GM23338 (cell line): ENCODE results near the gene XYLT1. TPM values are rescaled to one million over a fixed set of nuclear protein-coding genes. Genes with fewer than 3 reads are reported as not detected.

Experiments used
- ATAC-seq: fragments of 200-7000 bp; cut with Tn5 transposase; 3 replicates; pipeline ENCODE4 v1.9.1; 2020
- DNase-seq: peaks from one replicate; pipeline ENCODE4 v3.0.0-alpha.2; 2015; ENCODE audit warnings: low spot score
- H2AFZ ChIP-seq: fragments of 200-600 bp; sonication (generic); 2 replicates; pipeline ENCODE4 v1.8.0; 2016; ENCODE audit warnings: antibody characterized with exemption, mild to moderate bottlenecking, moderate library complexity
- H3F3A ChIP-seq: fragments of 200-600 bp; sonication (generic); replicated peaks from 2 replicates; pipeline ENCODE4 v1.8.0; 2017; ENCODE audit warnings: antibody characterized with exemption, mixed run types, low read depth
- H3K27ac ChIP-seq: fragments of 200-600 bp; sonication (generic); 2 replicates; pipeline ENCODE4 v1.6.1; 2016; ENCODE audit warnings: low read depth
- H3K27me3 ChIP-seq: fragments of 200-600 bp; sonication (generic); 2 replicates; pipeline ENCODE4 v1.8.0; 2016; ENCODE audit warnings: mild to moderate bottlenecking, mixed run types, moderate library complexity; ENCODE audit not compliant: insufficient read depth
- H3K36me3 ChIP-seq: fragments of 200-600 bp; sonication (generic); 2 replicates; pipeline ENCODE4 v1.8.0; 2016; ENCODE audit warnings: mild to moderate bottlenecking; ENCODE audit not compliant: insufficient read depth
- H3K4me1 ChIP-seq: fragments of 200-600 bp; sonication (generic); 2 replicates; pipeline ENCODE4 v1.8.0; 2016; ENCODE audit warnings: mild to moderate bottlenecking, moderate library complexity; ENCODE audit not compliant: insufficient read depth
- H3K4me2 ChIP-seq: fragments of 200-600 bp; sonication (generic); 2 replicates; pipeline ENCODE4 v1.7.1; 2017; ENCODE audit warnings: mixed run types
- H3K4me3 ChIP-seq: fragments of 200-600 bp; sonication (generic); 2 replicates; pipeline ENCODE4 v1.6.1; 2016; ENCODE audit warnings: mixed run types
- H3K79me2 ChIP-seq: fragments of 200-600 bp; sonication (generic); replicated peaks from 2 replicates; pipeline ENCODE4 v1.8.0; 2017; ENCODE audit warnings: mild to moderate bottlenecking; ENCODE audit not compliant: insufficient read depth
- H3K9me2 ChIP-seq: fragments of 200-600 bp; sonication (generic); 2 replicates; pipeline ENCODE4 v1.8.0; 2017; ENCODE audit not compliant: insufficient read depth
- H4K20me1 ChIP-seq: fragments of 200-600 bp; sonication (generic); replicated peaks from 2 replicates; pipeline ENCODE4 v1.8.0; 2017; ENCODE audit warnings: mild to moderate bottlenecking; ENCODE audit not compliant: insufficient read depth
- H3K27ac Mint-ChIP-seq: 2 replicates; pipeline ENCODE4 v1.8.0; 2020; ENCODE audit warnings: inconsistent platforms, mild to moderate bottlenecking, moderate library complexity, mixed read lengths
- H3K27me3 Mint-ChIP-seq: 3 replicates; pipeline ENCODE4 v1.8.0; 2022; ENCODE audit warnings: low read depth, mild to moderate bottlenecking, moderate library complexity, mixed read lengths, inconsistent platforms; ENCODE audit not compliant: insufficient read depth, poor library complexity
- H3K36me3 Mint-ChIP-seq: 3 replicates; pipeline ENCODE4 v1.8.0; 2021; ENCODE audit warnings: low read depth, mild to moderate bottlenecking, inconsistent platforms, moderate library complexity, mixed read lengths
- H3K4me1 Mint-ChIP-seq: 3 replicates; pipeline ENCODE4 v1.8.0; 2020; ENCODE audit warnings: mild to moderate bottlenecking, inconsistent platforms, mixed read lengths
- H3K4me3 Mint-ChIP-seq: 3 replicates; pipeline ENCODE4 v1.8.0; 2021; ENCODE audit warnings: moderate library complexity, mild to moderate bottlenecking, inconsistent platforms, mixed read lengths
- H3K9me3 Mint-ChIP-seq: 3 replicates; pipeline ENCODE4 v1.8.0; 2020; ENCODE audit warnings: moderate library complexity, mild to moderate bottlenecking, inconsistent platforms, mixed read lengths
- CREB1 ChIP-seq: fragments of 250-450 bp; sonication (Bioruptor Pico); IDR thresholded peaks from 2 replicates; pipeline ENCODE4 v1.5.0; 2020; ENCODE audit warnings: low read depth, mild to moderate bottlenecking, moderate library complexity
- CTCF ChIP-seq, 2 experiments: fragments of 200-600 bp in 1 of 2; sonication (generic) in 1 of 2; conservative IDR thresholded peaks; 2 replicates each; pipeline versions ENCODE4 v1.5.1 to v1.6.1; 2016 to 2017; ENCODE audit warnings: antibody characterized with exemption in 2 of 2, low read depth in 2 of 2, mild to moderate bottlenecking in 2 of 2, moderate library complexity in 1 of 2
- EZH2 ChIP-seq: fragments of 200-600 bp; sonication (generic); IDR thresholded peaks from one replicate; pipeline ENCODE4 v1.8.0; 2017; ENCODE audit warnings: antibody characterized with exemption, mild to moderate bottlenecking, low read depth; ENCODE audit not compliant: unreplicated experiment
- EZH2phosphoT487 ChIP-seq: fragments of 200-600 bp; sonication (generic); IDR thresholded peaks from one replicate; pipeline ENCODE4 v1.8.1; 2018; ENCODE audit warnings: antibody characterized with exemption; ENCODE audit not compliant: unreplicated experiment
- JUNB ChIP-seq: IDR thresholded peaks from one replicate; pipeline ENCODE4 v1.6.1; 2016; ENCODE audit warnings: antibody characterized with exemption; ENCODE audit not compliant: unreplicated experiment
- POLR2AphosphoS5 ChIP-seq: IDR thresholded peaks from 2 replicates; pipeline ENCODE4 v1.6.1; 2016; ENCODE audit warnings: antibody characterized with exemption, low read depth
- REST ChIP-seq: IDR thresholded peaks from one replicate; pipeline ENCODE4 v1.6.1; 2018; ENCODE audit warnings: antibody characterized with exemption; ENCODE audit not compliant: unreplicated experiment
- STAT1 ChIP-seq: IDR thresholded peaks from one replicate; pipeline ENCODE4 v1.6.1; 2016; ENCODE audit warnings: antibody characterized with exemption; ENCODE audit not compliant: unreplicated experiment
- ZNF114 ChIP-seq: fragments of 250-450 bp; sonication (Bioruptor Pico); IDR thresholded peaks from 2 replicates; pipeline ENCODE4 v1.5.0; 2020; ENCODE audit warnings: mild to moderate bottlenecking, moderate library complexity
- polyA plus RNA-seq: library from polyadenylated mRNA; unstranded; fragments of >200 nt; fragmentation: Nextera tagmentation; extraction: Ambion mirVana; gene quantifications from 2 replicates; pipeline ENCODE4 v1.2.1, GENCODE V29; 2016
- total RNA-seq: library from RNA; depleted of rRNA; stranded (reverse); fragments of >200 nt; shearing (Covaris generic); gene quantifications from 2 replicates; pipeline ENCODE4 v1.2.3, GENCODE V29; 2014

The XYLT1 gene
- total and polyA plus RNA-seq, 2 experiments from 2014 or later: 3.5 to 24.7 TPM

- no peak overlapping the region for H3K4me3 ChIP-seq
- no peaks in the 10 kb centered on the region for H3K27me3 ChIP-seq
- peaks cover 5% of the 10 kb centered on the region; the same call in 1 of the 2 replicates for H3K4me1 ChIP-seq
- Mint-ChIP-seq H3K27me3 (no peaks in the 10 kb centered on the region), H3K4me1 (peaks cover 7% of the 10 kb centered on the region), H3K27ac (no peak overlapping the region), H3K36me3 (peaks cover 11% of the 10 kb centered on the region; the same call in 2 of the 3 replicates), H3K9me3 (no peaks in the 10 kb centered on the region), H3K4me3 (no peak overlapping the region)
- no peak overlapping the region for H3K4me2 ChIP-seq
- no peaks in the 10 kb centered on the region for H3K79me2 ChIP-seq
- no peaks in the 10 kb centered on the region for H3K36me3 ChIP-seq
- H2AFZ ChIP-seq: no peak overlapping the region
- TF ChIP-seq STAT1: no peak
- DNase-seq (no peak), ATAC-seq (no peak)
- no peaks in the 10 kb centered on the region for H3K9me2 ChIP-seq
- no peaks in the 10 kb centered on the region for H3F3A ChIP-seq
- no peaks in the 10 kb centered on the region; the same call in 1 of the 2 replicates for H4K20me1 ChIP-seq
- peak overlapping the region; percentile 26; the same call in 1 of the 2 replicates for H3K27ac ChIP-seq
Measured at GRCh38 chr16:17154981-17155380, 315.8 kb downstream of the XYLT1 start.

- no peaks in the 10 kb centered on the region for H3K4me1 Mint-ChIP-seq
- peaks cover 3% of the 10 kb centered on the region; the same call in 1 of the 3 replicates for H3K36me3 Mint-ChIP-seq
- H3K4me2 ChIP-seq: no peak overlapping the region
- H3K9me3 Mint-ChIP-seq: no peaks in the 10 kb centered on the region
- no peaks in the 10 kb centered on the region; the same call in 1 of the 2 replicates for H4K20me1 ChIP-seq
- no peaks in the 10 kb centered on the region for H3K27me3 Mint-ChIP-seq
- no peaks in the 10 kb centered on the region for H3K36me3 ChIP-seq
- no peak overlapping the region for H3K27ac ChIP-seq
- no peak for TF ChIP-seq EZH2phosphoT487
- TF ChIP-seq CREB1: no peak
- no peak for TF ChIP-seq EZH2
- TF ChIP-seq JUNB: no peak
- no peak for TF ChIP-seq STAT1
- peaks cover 5% of the 10 kb centered on the region; the same call in 1 of the 2 replicates for H3K4me1 ChIP-seq
- H3K4me3 ChIP-seq: no peak overlapping the region
- no peak overlapping the region for H3K4me3 Mint-ChIP-seq
- DNase-seq (no peak), ATAC-seq (no peak)
- no peaks in the 10 kb centered on the region for H3K27me3 ChIP-seq
- H3F3A ChIP-seq: no peaks in the 10 kb centered on the region
- no peak overlapping the region for H3K27ac Mint-ChIP-seq
- no peaks in the 10 kb centered on the region for H3K79me2 ChIP-seq
- no peak overlapping the region for H2AFZ ChIP-seq
- no peaks in the 10 kb centered on the region for H3K9me2 ChIP-seq
Measured at GRCh38 chr16:17152311-17152710, 318.4 kb downstream of the XYLT1 start.

GRCh38 chr16:17151335-17151734 lies 319.4 kb downstream of the XYLT1 start:
- Histone ChIP-seq H3K27me3 (no peaks in the 10 kb centered on the region), H3K9me2 (no peaks in the 10 kb centered on the region), H4K20me1 (no peaks in the 10 kb centered on the region; the same call in 1 of the 2 replicates), H3F3A (no peaks in the 10 kb centered on the region), H3K4me2 (no peak overlapping the region), H3K4me1 (peaks cover 5% of the 10 kb centered on the region; the same call in 1 of the 2 replicates), H3K36me3 (no peaks in the 10 kb centered on the region), H3K27ac (no peak overlapping the region), H3K79me2 (no peaks in the 10 kb centered on the region), H2AFZ (no peak overlapping the region), H3K4me3 (no peak overlapping the region)
- Mint-ChIP-seq H3K4me1 (no peaks in the 10 kb centered on the region), H3K36me3 (no peaks in the 10 kb centered on the region), H3K27me3 (no peaks in the 10 kb centered on the region), H3K9me3 (no peaks in the 10 kb centered on the region), H3K27ac (no peak overlapping the region), H3K4me3 (no peak overlapping the region)
- TF ChIP-seq ZNF114 (no peak), EZH2phosphoT487 (no peak), REST (no peak), POLR2AphosphoS5 (no peak), CTCF (conservative IDR thresholded peaks at IDR 0.05; ENCODE audit: low read depth in 2 of 2) (no peak)
- no peak for ATAC-seq
- DNase-seq: no peak
